Right lobe of liver (tissue), 4 donors: ENCODE results near the gene TRIL.

Experiments
- POLR2A ChIP-seq: fragments of 450-650 bp; IDR thresholded peaks from one replicate; pipeline ENCODE4 v1.6.1; 2017; ENCODE audit warnings: antibody characterized with exemption, mild to moderate bottlenecking
- TF ChIP-seq, protein P1 (sequence below), 4 donors: fragments of 200-600 bp in 3 of 4; fragments of 450-650 bp in 1 of 4; IDR thresholded peaks; one replicate each; pipeline versions ENCODE4 v1.5.1 to v1.8.0; 2016 to 2022; ENCODE audit warnings: antibody characterized with exemption in 4 of 4, mild to moderate bottlenecking in 2 of 4
- donor health status: DM: no; HTN: no; CAD: no.
- donor health status: DM: no; HTN: no; CAD: no.
- donor health status: DM: no; HTN: yes; CAD: no.

DNA sequence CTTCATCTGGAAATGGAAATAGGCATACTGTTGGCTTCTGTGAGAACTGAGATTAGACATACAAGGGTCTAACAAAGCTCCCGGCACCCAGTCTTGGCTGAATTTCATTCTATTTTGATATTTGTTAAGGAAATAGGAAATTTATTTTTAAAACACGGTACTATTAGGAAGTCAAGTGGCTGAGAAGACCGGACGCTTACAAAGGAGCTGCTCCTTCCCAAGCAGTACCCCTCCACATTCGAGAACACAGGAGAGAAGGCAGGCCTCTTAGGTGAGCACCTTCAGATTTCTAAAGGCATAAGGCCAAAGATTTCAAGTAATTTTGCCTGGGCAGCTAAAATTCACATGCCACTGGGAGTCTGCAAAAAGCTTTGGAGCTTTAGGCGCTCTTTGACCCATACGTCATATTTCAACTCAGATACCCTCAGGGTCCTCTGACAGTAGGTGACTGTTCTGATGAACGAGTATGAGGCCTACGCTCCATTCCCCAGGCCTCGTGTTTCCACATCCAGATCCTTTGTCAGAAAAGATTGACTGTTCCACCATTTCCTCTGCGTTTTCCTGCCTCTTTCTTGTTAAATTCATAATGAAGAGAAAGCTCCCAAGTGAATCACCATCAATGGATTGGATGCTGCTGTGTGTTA is 17.3 kb downstream of the TRIL start:
- TF ChIP-seq, protein P1, sequence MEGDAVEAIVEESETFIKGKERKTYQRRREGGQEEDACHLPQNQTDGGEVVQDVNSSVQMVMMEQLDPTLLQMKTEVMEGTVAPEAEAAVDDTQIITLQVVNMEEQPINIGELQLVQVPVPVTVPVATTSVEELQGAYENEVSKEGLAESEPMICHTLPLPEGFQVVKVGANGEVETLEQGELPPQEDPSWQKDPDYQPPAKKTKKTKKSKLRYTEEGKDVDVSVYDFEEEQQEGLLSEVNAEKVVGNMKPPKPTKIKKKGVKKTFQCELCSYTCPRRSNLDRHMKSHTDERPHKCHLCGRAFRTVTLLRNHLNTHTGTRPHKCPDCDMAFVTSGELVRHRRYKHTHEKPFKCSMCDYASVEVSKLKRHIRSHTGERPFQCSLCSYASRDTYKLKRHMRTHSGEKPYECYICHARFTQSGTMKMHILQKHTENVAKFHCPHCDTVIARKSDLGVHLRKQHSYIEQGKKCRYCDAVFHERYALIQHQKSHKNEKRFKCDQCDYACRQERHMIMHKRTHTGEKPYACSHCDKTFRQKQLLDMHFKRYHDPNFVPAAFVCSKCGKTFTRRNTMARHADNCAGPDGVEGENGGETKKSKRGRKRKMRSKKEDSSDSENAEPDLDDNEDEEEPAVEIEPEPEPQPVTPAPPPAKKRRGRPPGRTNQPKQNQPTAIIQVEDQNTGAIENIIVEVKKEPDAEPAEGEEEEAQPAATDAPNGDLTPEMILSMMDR (IDR thresholded peaks at IDR 0.05) = no peak
- no peak for TF ChIP-seq POLR2A
